ENCODE data around the gene SLC9A8.

SLC9A8 gene

GRCh38 chr20:49874696-49875095 is 62.1 kb downstream of the SLC9A8 start:
- DNase-seq (ENCODE audit: low read depth in 2 of 2) = no peak

DNA sequence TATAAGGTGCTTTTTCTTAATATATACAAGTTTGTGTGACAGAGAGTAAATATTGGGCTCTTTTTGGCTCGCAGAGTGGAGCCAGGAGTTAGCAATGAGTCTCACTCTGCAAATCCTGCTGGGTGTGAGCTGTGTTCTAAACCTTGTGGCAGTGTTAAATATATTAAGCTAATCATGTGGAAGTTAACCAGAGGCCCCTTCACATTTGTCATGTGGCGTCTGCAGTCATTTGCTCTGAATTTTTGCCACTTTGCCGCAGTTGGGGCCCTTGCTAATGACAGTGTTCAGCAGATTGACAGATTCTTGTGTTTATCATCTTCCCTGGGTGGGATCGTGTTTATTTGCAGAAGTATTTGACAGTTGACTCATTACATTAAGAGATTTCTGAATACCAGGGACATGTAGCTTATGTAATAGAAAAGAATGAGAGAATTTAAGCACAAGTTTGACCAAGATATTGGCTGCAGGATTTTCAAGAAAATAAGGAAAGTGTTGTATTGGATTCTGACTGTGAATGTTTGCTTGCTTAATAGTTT is 64.8 kb downstream of the SLC9A8 start:
- DNase-seq (ENCODE audit: low read depth in 2 of 2) = no peak

DNA sequence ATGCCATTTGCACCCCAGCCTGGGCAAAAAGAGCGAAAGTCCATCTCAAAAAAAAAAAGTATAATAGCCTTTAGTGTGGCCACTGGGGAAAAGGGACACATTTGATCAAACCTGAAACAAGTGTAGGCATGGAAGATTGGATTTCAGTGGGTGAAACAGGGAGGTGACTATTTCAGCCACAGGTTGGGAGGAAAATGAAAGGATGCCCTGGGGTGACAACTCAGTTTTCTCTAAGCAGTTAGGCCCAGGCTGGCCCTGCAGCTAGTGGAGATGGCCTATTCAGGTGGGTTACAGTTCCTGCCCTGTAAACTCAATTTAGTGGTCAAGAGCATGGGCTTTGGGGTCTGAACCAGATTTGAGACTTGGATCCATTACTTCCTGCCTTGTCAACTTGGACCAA is 66.3 kb downstream of the SLC9A8 start:
- DNase-seq (ENCODE audit: low read depth in 2 of 2) = no peak

- DNase-seq (ENCODE audit: low read depth in 2 of 2) = no peak
These were observed 67.5 kb downstream of the SLC9A8 start for GRCh38 chr20:49880177-49880576.

DNA sequence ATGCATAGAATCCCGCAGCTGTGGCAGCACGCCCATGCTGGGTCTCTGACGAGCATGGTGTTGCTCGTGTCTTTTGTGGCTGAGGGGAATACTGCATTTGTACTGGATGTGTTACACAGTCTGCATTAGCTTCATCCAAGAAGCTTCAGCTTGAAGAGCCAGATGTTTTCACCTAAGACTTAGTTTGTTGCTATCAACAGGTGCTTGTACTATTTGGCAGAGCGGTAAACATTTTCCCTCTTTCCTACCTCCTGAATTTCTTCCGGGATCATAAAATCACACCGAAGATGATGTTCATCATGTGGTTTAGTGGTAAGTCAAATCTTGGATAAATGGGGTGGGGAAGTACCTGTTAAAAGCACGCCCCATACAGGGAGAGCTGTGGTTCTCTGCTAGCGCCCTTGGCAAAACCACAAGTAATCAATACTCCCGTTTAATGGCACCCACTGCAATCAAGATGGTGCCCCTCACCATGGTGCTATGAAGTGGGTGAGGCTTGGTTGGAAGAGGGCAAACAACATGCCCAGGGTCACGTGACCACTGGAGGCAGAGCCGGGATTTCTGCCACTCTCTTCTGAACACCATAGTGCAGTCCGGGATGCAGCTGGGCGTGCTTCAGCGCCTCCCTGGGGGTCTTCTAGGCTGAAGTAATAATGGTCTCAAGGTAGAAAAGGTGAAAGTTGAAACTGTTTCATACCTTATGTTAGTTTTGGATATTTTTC is 68.3 kb downstream of the SLC9A8 start:
- no peak for DNase-seq (ENCODE audit: low read depth in 2 of 2)

- no peak for DNase-seq (ENCODE audit: low read depth in 2 of 2)
These were observed 69.7 kb downstream of the SLC9A8 start for GRCh38 chr20:49882171-49882970.

DNA sequence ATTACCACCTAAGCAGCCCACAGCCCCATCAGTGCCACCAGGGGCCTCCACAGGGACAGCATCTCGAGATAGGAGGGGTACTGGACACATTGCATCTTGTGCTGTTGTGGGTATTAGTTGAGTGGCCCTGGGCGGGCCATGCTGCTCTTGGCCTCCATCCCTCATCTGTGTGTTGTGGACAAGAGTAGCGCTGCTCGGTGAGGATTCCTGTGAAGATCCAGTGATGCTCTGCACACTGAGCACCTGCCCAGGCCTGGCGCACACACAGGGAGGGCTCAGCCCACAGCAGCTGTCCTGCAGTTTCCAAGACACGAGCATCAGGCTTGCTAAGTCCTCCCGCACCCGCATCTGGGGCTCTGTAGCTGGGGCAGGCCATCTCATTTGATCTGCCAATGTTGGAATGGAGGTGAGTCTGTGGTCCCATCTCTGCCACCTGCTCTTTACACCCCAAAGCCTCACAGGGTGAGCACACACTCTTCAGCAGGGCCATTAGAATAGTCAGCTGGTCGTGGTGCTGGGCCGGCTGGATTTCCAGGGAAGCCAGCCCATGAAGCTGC is 70.7 kb downstream of the SLC9A8 start:
- DNase-seq (ENCODE audit: low read depth in 2 of 2) = no peak

GRCh38 chr20:49885558-49886332 is 73.1 kb downstream of the SLC9A8 start:
- DNase-seq (ENCODE audit: low read depth in 2 of 2) = no peak

GRCh38 chr20:49886571-49887213 is 74.1 kb downstream of the SLC9A8 start:
- DNase-seq (ENCODE audit: low read depth in 2 of 2) = no peak

DNA sequence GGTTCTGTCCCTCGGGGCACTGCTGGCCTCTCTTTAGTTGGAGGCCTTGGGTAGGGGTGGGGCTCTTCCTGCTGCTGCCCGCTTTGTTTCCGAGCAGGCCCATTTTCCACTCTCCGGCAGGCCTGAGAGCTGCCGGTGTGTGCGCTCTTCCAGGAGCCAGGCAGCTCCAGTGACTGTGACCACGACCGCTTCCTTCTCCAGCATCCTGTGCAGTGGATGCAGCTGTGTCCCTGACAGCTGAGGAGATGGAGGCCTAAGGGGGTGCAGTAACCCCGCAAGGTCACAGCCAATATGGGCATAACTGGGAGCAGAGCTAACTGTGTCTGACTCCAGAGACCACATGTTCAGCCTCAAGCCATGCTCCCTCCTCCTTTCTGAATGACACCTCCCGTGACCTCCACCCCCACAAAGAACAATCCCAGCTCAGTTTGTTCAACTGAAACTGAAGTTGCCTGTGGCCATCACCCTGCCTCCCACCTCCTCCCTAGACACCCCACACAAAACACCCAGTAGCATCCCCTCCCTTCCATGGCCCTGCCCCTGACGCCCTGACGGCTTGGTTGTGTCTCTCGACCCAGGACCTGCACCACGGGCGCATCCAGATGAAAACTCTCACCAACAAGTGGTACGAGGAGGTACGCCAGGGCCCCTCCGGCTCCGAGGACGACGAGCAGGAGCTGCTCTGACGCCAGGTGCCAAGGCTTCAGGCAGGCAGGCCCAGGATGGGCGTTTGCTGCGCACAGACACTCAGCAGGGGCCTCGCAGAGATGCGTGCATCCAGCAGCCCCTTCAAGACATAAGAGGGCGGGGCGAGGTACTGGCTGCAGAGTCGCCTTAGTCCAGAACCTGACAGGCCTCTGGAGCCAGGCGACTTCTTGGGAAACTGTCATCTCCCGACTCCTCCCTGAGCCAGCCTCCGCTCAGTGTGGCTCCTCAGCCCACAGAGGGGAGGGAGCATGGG is 74.9 kb downstream of the SLC9A8 start:
- DNase-seq (ENCODE audit: low read depth in 2 of 2) = no peak

DNA sequence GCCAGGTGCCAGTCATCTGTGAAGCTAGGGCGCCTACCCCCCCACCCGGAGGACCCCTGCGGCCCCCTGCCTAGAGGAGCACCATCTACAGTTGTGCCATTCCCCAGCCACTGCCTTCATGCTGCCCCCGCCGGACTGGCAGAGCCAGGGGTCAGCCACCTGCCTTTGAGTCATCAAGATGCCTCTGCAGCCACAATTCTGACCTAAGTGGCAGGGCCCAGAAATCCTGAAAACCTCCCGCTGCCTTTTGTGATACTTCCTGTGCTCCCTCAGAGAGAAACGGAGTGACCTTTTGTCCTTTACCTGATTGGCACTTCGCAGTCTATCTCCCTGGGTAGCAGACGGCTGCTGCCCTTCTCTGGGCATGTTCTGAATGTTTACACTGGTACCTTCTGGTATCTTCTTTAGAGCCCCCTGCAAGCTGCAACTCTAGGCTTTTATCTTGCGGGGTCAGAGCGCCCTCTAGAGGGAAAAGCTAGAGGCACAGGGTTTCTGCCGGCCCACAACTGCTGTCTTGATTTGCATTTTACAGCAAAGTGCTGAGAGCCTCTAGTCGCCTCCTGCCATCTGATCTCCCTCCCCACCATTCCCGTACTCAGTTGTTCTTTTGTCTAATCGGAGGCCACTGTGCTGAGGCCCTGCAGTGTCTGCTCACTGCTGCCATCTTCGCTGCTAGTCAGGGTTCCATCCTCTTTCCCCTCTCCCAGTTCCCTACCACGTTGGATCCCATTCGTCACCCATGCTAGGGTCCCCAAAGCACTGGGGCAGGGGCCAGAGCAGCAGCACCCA is 75.8 kb downstream of the SLC9A8 start:
- DNase-seq (ENCODE audit: low read depth in 2 of 2) = peak in 1 of 2 donors; percentile 17

GRCh38 chr20:49889001-49889934 is 76.6 kb downstream of the SLC9A8 start:
- no peak for DNase-seq (ENCODE audit: low read depth in 2 of 2)

GRCh38 chr20:49889935-49890333 is 77.3 kb downstream of the SLC9A8 start:
- no peak for DNase-seq (ENCODE audit: low read depth in 2 of 2)

GRCh38 chr20:49890471-49891361 is 78.1 kb downstream of the SLC9A8 start:
- DNase-seq (ENCODE audit: low read depth in 2 of 2) = no peak

DNA sequence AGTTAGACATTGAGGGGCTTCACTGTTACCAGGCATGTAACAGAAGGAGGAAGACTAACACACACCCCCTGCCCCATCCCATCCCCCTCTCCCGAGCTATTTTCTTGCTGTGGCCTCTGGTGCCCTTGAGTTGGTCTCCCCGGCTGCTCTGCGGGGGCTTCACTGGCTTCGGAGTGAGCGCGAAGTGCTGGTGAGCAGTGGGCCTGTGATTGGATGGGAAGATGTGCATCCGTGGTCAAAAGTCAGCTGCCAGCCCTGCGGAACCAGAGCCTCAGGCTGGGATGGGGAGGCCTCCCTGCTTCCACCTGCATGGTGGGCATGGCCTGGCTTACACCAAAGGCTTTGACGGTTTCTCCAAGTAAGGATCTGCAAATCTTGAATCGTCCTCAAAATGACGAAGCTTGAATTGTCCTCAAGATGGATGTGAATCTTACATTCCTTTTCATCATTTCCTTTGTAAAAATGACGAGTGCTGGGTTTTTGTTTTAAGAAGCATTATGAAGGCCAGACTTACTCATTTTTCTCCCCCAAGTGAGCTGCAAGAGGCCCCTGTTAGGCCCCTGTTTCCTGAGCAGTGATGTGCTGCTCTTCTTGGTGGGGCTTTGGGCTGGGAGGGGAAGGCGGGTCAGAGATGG is 79.0 kb downstream of the SLC9A8 start:
- DNase-seq (ENCODE audit: low read depth in 2 of 2) = no peak

DNA sequence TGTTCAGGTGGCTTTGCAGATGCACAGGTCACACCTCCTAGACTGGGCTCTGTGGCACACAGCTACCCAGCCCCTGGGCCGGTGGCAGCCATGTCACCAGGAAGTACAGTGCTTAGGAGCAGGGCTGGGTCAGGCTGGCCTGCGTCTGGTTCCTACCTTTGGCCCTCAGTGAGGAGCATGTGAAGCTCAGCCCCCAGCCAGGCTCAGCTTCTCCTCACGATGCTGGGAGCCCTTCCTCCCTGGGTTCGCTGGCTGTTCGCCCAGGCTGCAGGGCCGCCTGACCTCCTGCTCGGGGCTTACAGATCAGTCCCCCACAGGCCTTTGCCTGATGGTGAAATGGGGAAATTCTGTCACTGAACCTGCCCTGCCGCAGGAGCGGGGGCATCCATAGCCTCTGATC is 79.6 kb downstream of the SLC9A8 start:
- DNase-seq (ENCODE audit: low read depth in 2 of 2) = no peak

DNA sequence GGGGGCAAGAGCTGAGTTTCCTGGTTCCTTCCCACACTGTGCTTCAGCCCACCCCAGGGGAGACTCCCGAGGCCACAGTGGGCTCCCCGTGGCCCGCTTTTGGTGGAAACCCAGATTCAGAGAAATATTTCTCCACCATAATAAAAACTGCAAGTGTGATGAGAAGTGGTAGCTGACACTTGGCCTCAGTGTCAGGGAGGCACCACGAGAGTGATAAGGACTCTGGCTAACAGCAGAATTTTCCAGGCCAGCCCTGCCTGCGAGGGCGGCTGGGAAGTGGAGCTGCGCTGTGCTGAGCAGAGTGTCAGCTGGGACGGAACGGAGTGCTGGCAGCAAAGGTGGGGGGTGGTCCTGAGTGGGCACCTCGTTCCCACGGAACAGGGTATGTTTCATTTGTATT is 80.2 kb downstream of the SLC9A8 start:
- no peak for DNase-seq (ENCODE audit: low read depth in 2 of 2)

All from stimulated activated CD8-positive, alpha-beta memory T cell treated with anti-CD3 and anti-CD28 coated beads, Interleukin-2, amount 100 ng/mL, for 1 hour (primary cell).